DOHH2 (cell line): ENCODE measurements around the gene HLF.

Experiments used
- H3F3A ChIP-seq: fragments of 200-600 bp; sonication (generic), shearing (Covaris generic); 2 replicates; pipeline ENCODE4 v1.6.0; 2016; ENCODE audit warnings: antibody characterized with exemption, mild to moderate bottlenecking; ENCODE audit not compliant: control insufficient read depth, insufficient read depth
- H3K27ac ChIP-seq: fragments of 200-600 bp; sonication (generic); 2 replicates; pipeline ENCODE4 v1.5.1; 2014; ENCODE audit warnings: low read depth, mild to moderate bottlenecking, low read length, moderate library complexity
- H3K27me3 ChIP-seq: fragments of 200-600 bp; sonication (generic); 2 replicates; pipeline ENCODE4 v1.6.1; 2014; ENCODE audit warnings: mild to moderate bottlenecking, low read length, mixed read lengths; ENCODE audit not compliant: control insufficient read depth
- H3K36me3 ChIP-seq: fragments of 200-600 bp; sonication (generic); 2 replicates; pipeline ENCODE4 v1.6.1; 2014; ENCODE audit warnings: mild to moderate bottlenecking, low read length, moderate library complexity, mixed read lengths; ENCODE audit not compliant: control insufficient read depth
- H3K4me1 ChIP-seq: fragments of 200-600 bp; sonication (generic); 2 replicates; pipeline ENCODE4 v1.6.1; 2014; ENCODE audit warnings: mild to moderate bottlenecking, low read length, mixed read lengths; ENCODE audit not compliant: control insufficient read depth
- H3K4me2 ChIP-seq: fragments of 200-600 bp; sonication (generic); 2 replicates; pipeline ENCODE4 v1.6.0; 2014; ENCODE audit warnings: mild to moderate bottlenecking, low read length, moderate library complexity
- H3K4me3 ChIP-seq: fragments of 200-600 bp; sonication (generic); 2 replicates; pipeline ENCODE4 v1.5.1; 2014; ENCODE audit warnings: mild to moderate bottlenecking, low read length, mixed read lengths
- H3K79me2 ChIP-seq: fragments of 200-600 bp; sonication (generic); 2 replicates; pipeline ENCODE4 v1.6.1; 2014; ENCODE audit warnings: mild to moderate bottlenecking, low read length, mixed read lengths; ENCODE audit not compliant: control insufficient read depth
- H3K9me2 ChIP-seq: fragments of 200-600 bp; sonication (generic); replicated peaks from 2 replicates; pipeline ENCODE4 v1.6.1; 2014; ENCODE audit warnings: mild to moderate bottlenecking, low read length, mixed read lengths; ENCODE audit not compliant: control insufficient read depth
- H3K9me3 ChIP-seq: fragments of 200-600 bp; sonication (generic); 2 replicates; pipeline ENCODE4 v1.6.1; 2014; ENCODE audit warnings: antibody characterized with exemption, low read length, mixed read lengths; ENCODE audit not compliant: control insufficient read depth, insufficient read depth
- H4K20me1 ChIP-seq: fragments of 200-600 bp; sonication (generic); 2 replicates; pipeline ENCODE4 v1.6.0; 2014; ENCODE audit warnings: low read depth, mild to moderate bottlenecking, antibody characterized with exemption, low read length, moderate library complexity; ENCODE audit not compliant: control insufficient read depth, insufficient read depth
- CTCF ChIP-seq: fragments of 200-600 bp; sonication (generic); IDR thresholded peaks from one replicate; pipeline ENCODE4 v1.5.1; 2014; ENCODE audit warnings: antibody characterized with exemption, mild to moderate bottlenecking, low read depth, low read length; ENCODE audit not compliant: poor library complexity, severe bottlenecking
- EZH2phosphoT487 ChIP-seq: fragments of 200-600 bp; sonication (generic); IDR thresholded peaks from 2 replicates; pipeline ENCODE4 v1.6.1; 2017; ENCODE audit warnings: borderline replicate concordance, mild to moderate bottlenecking, antibody characterized with exemption, low read length, moderate library complexity, mixed read lengths

HLF gene

GRCh38 chr17:55311767-55312375, 47.1 kb downstream of the HLF start:
- H3K4me1 ChIP-seq, result no peaks in the 10 kb centered on the region
- H3K4me3 ChIP-seq, result no peak overlapping the region
- H3K36me3 ChIP-seq, result no peaks in the 10 kb centered on the region
- H4K20me1 ChIP-seq, result no peaks in the 10 kb centered on the region
- no peak overlapping the region for H3K27ac ChIP-seq
- peaks cover 2% of the 10 kb centered on the region; the same call in 1 of the 2 replicates for H3K27me3 ChIP-seq
- no peaks in the 10 kb centered on the region for H3K9me2 ChIP-seq
- H3F3A ChIP-seq, result no peaks in the 10 kb centered on the region
- H3K9me3 ChIP-seq, result no peaks in the 10 kb centered on the region
- no peak overlapping the region for H3K4me2 ChIP-seq
- no peaks in the 10 kb centered on the region for H3K79me2 ChIP-seq
- TF ChIP-seq CTCF (no peak), EZH2phosphoT487 (no peak)

- H3K27ac ChIP-seq, result no peak overlapping the region
- H3K36me3 ChIP-seq, result no peaks in the 10 kb centered on the region
- TF ChIP-seq EZH2phosphoT487 (no peak), CTCF (no peak)
- H3K4me2 ChIP-seq, result no peak overlapping the region
- no peaks in the 10 kb centered on the region for H3K9me2 ChIP-seq
- no peaks in the 10 kb centered on the region for H3K9me3 ChIP-seq
- H3K4me3 ChIP-seq, result no peak overlapping the region
- H3K4me1 ChIP-seq, result no peaks in the 10 kb centered on the region
- no peaks in the 10 kb centered on the region for H3F3A ChIP-seq
- no peaks in the 10 kb centered on the region for H4K20me1 ChIP-seq
- peaks cover 2% of the 10 kb centered on the region; the same call in 1 of the 2 replicates for H3K27me3 ChIP-seq
- no peaks in the 10 kb centered on the region for H3K79me2 ChIP-seq
These were observed 48.1 kb downstream of the HLF start for GRCh38 chr17:55312852-55313251.

- no peak overlapping the region for H3K4me2 ChIP-seq
- no peaks in the 10 kb centered on the region for H3F3A ChIP-seq
- peaks cover 1% of the 10 kb centered on the region; the same call in 1 of the 2 replicates for H3K27me3 ChIP-seq
- H3K4me1 ChIP-seq, result no peaks in the 10 kb centered on the region
- H3K9me2 ChIP-seq, result no peaks in the 10 kb centered on the region
- no peaks in the 10 kb centered on the region for H3K9me3 ChIP-seq
- no peaks in the 10 kb centered on the region for H3K36me3 ChIP-seq
- H4K20me1 ChIP-seq, result no peaks in the 10 kb centered on the region
- H3K27ac ChIP-seq, result no peak overlapping the region
- no peaks in the 10 kb centered on the region for H3K79me2 ChIP-seq
- TF ChIP-seq EZH2phosphoT487, result no peak
- TF ChIP-seq CTCF, result no peak
- no peak overlapping the region for H3K4me3 ChIP-seq
These were observed 49.5 kb downstream of the HLF start for GRCh38 chr17:55314061-55314783.
